Mesendoderm (in vitro differentiated cells): Measurements from ENCODE around the gene EEPD1.

Experiments
- DNase-seq: peaks from one replicate; pipeline ENCODE4 v3.0.0; 2013
- H2AK5ac ChIP-seq: 2 replicates; pipeline ENCODE4 v1.6.1; 2013; ENCODE audit warnings: low read length, inconsistent platforms
- H2BK120ac ChIP-seq: 2 replicates; pipeline ENCODE4 v1.6.1; 2013; ENCODE audit warnings: low read depth, mild to moderate bottlenecking, low read length, moderate library complexity, mixed read lengths
- H2BK15ac ChIP-seq: replicated peaks from 2 replicates; pipeline ENCODE4 v1.6.1; 2013; ENCODE audit warnings: low read depth, mild to moderate bottlenecking, moderate library complexity
- H2BK5ac ChIP-seq: 2 replicates; pipeline ENCODE4 v1.6.1; 2013; ENCODE audit warnings: low read length, inconsistent platforms
- H3K18ac ChIP-seq: 2 replicates; pipeline ENCODE4 v1.6.1; 2013; ENCODE audit warnings: mild to moderate bottlenecking, low read length, mixed read lengths
- H3K23ac ChIP-seq: one replicate; pipeline ENCODE4 v1.6.1; 2013; ENCODE audit warnings: low read length
- H3K27ac ChIP-seq: 2 replicates; pipeline ENCODE4 v1.5.1; 2013; ENCODE audit warnings: low read depth, mild to moderate bottlenecking, inconsistent platforms, low read length, moderate library complexity
- H3K27me3 ChIP-seq: 2 replicates; pipeline ENCODE4 v1.6.1; 2013; ENCODE audit warnings: low read length, control low read depth, mild to moderate bottlenecking, inconsistent platforms; ENCODE audit not compliant: insufficient read depth, poor library complexity
- H3K36me3 ChIP-seq: 2 replicates; pipeline ENCODE4 v1.6.1; 2013; ENCODE audit warnings: low read length, inconsistent platforms; ENCODE audit not compliant: control insufficient read depth, insufficient read depth
- H3K4ac ChIP-seq: one replicate; pipeline ENCODE4 v1.6.1; 2013; ENCODE audit warnings: low read depth, mild to moderate bottlenecking, low read length, moderate library complexity
- H3K4me1 ChIP-seq: 2 replicates; pipeline ENCODE4 v1.6.1; 2013; ENCODE audit warnings: low read depth, low read length, inconsistent platforms; ENCODE audit not compliant: control insufficient read depth
- H3K4me2 ChIP-seq: 2 replicates; pipeline ENCODE4 v1.6.1; 2013; ENCODE audit warnings: low read length
- H3K4me3 ChIP-seq: 2 replicates; pipeline ENCODE4 v1.5.1; 2013; ENCODE audit warnings: mild to moderate bottlenecking, low read length
- H3K56ac ChIP-seq: one replicate; pipeline ENCODE4 v1.6.1; 2013; ENCODE audit warnings: low read length
- H3K79me1 ChIP-seq: 2 replicates; pipeline ENCODE4 v1.6.1; 2013; ENCODE audit warnings: low read length, inconsistent platforms
- H3K79me2 ChIP-seq: 2 replicates; pipeline ENCODE4 v1.6.1; 2013; ENCODE audit warnings: mild to moderate bottlenecking, low read length; ENCODE audit not compliant: control insufficient read depth, insufficient read depth
- H3K9ac ChIP-seq: 2 replicates; pipeline ENCODE4 v1.6.1; 2013; ENCODE audit warnings: low read length, inconsistent platforms
- H4K5ac ChIP-seq: one replicate; pipeline ENCODE4 v1.6.1; 2013; ENCODE audit warnings: low read length
- H4K8ac ChIP-seq: one replicate; pipeline ENCODE4 v1.6.1; 2013; ENCODE audit warnings: low read depth, mild to moderate bottlenecking, control low read depth, low read length, moderate library complexity
- WGBS: extraction: QIAGEN DNeasy Blood & Tissue Kit; methylation state at CpG from one replicate; pipeline ENCODE4 v1.1.7; 2013; ENCODE audit warnings: low lambda C conversion rate, missing lambda C conversion rate; ENCODE audit not compliant: insufficient coverage; ENCODE audit errors: extremely low coverage; 5-methylcytosine and 5-hydroxymethylcytosine counted together

The EEPD1 gene

GRCh38 chr7:36260481-36260880, 107.4 kb downstream of the EEPD1 start:
- H3K9ac ChIP-seq = no peak overlapping the region
- H3K23ac ChIP-seq = no peak overlapping the region
- H3K4me1 ChIP-seq = no peaks in the 10 kb centered on the region
- no peak overlapping the region for H3K4ac ChIP-seq
- no peak overlapping the region for H3K4me3 ChIP-seq
- H3K4me2 ChIP-seq = no peak overlapping the region
- no peak overlapping the region for H2BK15ac ChIP-seq
- no peaks in the 10 kb centered on the region for H3K36me3 ChIP-seq
- no peak overlapping the region for H2BK120ac ChIP-seq
- no peak overlapping the region for H2BK5ac ChIP-seq
- H3K18ac ChIP-seq = no peak overlapping the region
- no peaks in the 10 kb centered on the region for H3K79me1 ChIP-seq
- no peak overlapping the region for H2AK5ac ChIP-seq
- no peak overlapping the region for H4K5ac ChIP-seq
- no CpG with 5 or more reads among the region's 2 CpGs for WGBS
- no peak overlapping the region for H4K8ac ChIP-seq
- no peaks in the 10 kb centered on the region for H3K27me3 ChIP-seq
- no peaks in the 10 kb centered on the region for H3K79me2 ChIP-seq
- no peak overlapping the region for H3K27ac ChIP-seq
- no peak for DNase-seq
- no peak overlapping the region for H3K56ac ChIP-seq

- Histone ChIP-seq H3K27ac (no peak overlapping the region), H2BK120ac (no peak overlapping the region), H3K27me3 (no peaks in the 10 kb centered on the region), H3K23ac (no peak overlapping the region), H3K4me2 (no peak overlapping the region), H2BK15ac (no peak overlapping the region), H4K5ac (no peak overlapping the region), H2AK5ac (no peak overlapping the region), H3K79me2 (no peaks in the 10 kb centered on the region), H3K4me3 (no peak overlapping the region), H3K9ac (no peak overlapping the region), H3K18ac (no peak overlapping the region), H3K36me3 (no peaks in the 10 kb centered on the region), H2BK5ac (no peak overlapping the region), H4K8ac (no peak overlapping the region), H3K56ac (no peak overlapping the region), H3K4ac (no peak overlapping the region), H3K4me1 (peaks cover 2% of the 10 kb centered on the region), H3K79me1 (no peaks in the 10 kb centered on the region)
- no peak for DNase-seq
- WGBS = no CpG with 5 or more reads among the region's 2 CpGs
Observed at GRCh38 chr7:36261019-36261754, 108.1 kb downstream of the EEPD1 start.

DNA sequence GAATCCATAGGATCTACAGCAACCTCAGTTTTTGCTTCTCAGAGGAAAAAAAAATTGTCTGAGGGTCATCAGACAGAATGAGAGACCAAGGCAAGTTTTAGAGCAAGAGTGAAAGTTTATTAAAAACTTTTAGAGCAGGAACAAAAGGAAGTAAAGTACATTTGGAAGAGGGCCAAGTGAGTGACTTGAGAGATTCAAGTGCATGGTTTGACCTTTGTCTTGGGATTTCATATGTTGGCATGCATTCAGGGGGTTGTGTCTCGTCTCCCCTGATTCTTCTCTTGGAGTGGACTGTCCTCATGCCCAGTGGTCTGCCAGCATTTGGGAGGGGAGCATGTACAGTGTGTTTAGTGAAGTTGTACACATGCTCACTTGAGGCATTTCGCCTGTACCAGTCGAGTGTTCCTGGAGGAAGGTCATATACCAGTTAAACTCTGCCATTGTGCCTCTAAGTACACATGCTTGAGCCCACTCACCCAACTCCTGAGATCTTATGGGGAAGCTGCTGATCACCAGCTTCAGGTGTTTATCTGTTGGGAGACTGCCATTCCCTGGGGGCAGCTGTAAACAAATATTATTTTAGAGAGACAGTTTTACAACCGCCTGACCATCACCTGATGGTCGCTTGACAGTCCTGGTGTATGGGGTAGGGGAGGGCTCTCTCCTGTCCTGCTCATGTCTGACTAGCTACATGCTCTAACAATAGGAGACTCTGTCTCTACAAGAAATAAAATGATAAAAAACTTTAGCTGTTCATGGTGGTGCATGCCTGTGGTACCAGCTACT, 109.4 kb downstream of the EEPD1 start:
- no peak for DNase-seq
- Histone ChIP-seq H3K18ac (no peak overlapping the region), H3K9ac (no peak overlapping the region), H2BK120ac (no peak overlapping the region), H3K27ac (no peak overlapping the region), H3K4me2 (no peak overlapping the region), H3K27me3 (no peaks in the 10 kb centered on the region), H4K8ac (no peak overlapping the region), H3K36me3 (no peaks in the 10 kb centered on the region), H2BK15ac (no peak overlapping the region), H3K79me2 (no peaks in the 10 kb centered on the region), H4K5ac (no peak overlapping the region), H3K56ac (no peak overlapping the region), H2AK5ac (no peak overlapping the region), H3K4ac (no peak overlapping the region), H3K23ac (no peak overlapping the region), H3K4me3 (no peak overlapping the region), H2BK5ac (no peak overlapping the region), H3K79me1 (no peaks in the 10 kb centered on the region), H3K4me1 (peaks cover 2% of the 10 kb centered on the region)
- no CpG with 5 or more reads among the region's 5 CpGs for WGBS

- Histone ChIP-seq H3K27ac (no peak overlapping the region), H3K36me3 (no peaks in the 10 kb centered on the region), H3K27me3 (no peaks in the 10 kb centered on the region), H3K18ac (no peak overlapping the region), H3K4me1 (peaks cover 2% of the 10 kb centered on the region), H4K8ac (no peak overlapping the region), H2BK120ac (no peak overlapping the region), H3K4ac (no peak overlapping the region), H2BK15ac (no peak overlapping the region), H3K9ac (no peak overlapping the region), H3K4me3 (no peak overlapping the region), H3K56ac (no peak overlapping the region), H2AK5ac (no peak overlapping the region), H2BK5ac (no peak overlapping the region), H3K4me2 (no peak overlapping the region), H4K5ac (no peak overlapping the region), H3K79me1 (no peaks in the 10 kb centered on the region), H3K79me2 (no peaks in the 10 kb centered on the region), H3K23ac (no peak overlapping the region)
- WGBS = no CpG with 5 or more reads among the region's 5 CpGs
- DNase-seq = no peak
Observed at GRCh38 chr7:36263095-36263484, 110.0 kb downstream of the EEPD1 start.

GRCh38 chr7:36264123-36264801, 111.2 kb downstream of the EEPD1 start:
- Histone ChIP-seq H3K4ac (no peak overlapping the region), H3K23ac (no peak overlapping the region), H3K27me3 (no peaks in the 10 kb centered on the region), H3K4me1 (peaks cover 2% of the 10 kb centered on the region), H3K9ac (no peak overlapping the region), H3K4me3 (no peak overlapping the region), H3K79me2 (no peaks in the 10 kb centered on the region), H2BK120ac (no peak overlapping the region), H2BK15ac (no peak overlapping the region), H2BK5ac (no peak overlapping the region), H4K8ac (no peak overlapping the region), H3K18ac (no peak overlapping the region), H4K5ac (no peak overlapping the region), H3K4me2 (no peak overlapping the region), H3K56ac (no peak overlapping the region), H2AK5ac (no peak overlapping the region), H3K27ac (no peak overlapping the region), H3K79me1 (no peaks in the 10 kb centered on the region), H3K36me3 (no peaks in the 10 kb centered on the region)
- WGBS = no CpG with 5 or more reads among the region's 7 CpGs
- DNase-seq = no peak
